Measurements from ENCODE around the gene FOXD1. TPM values are rescaled to one million over a fixed set of nuclear protein-coding genes. Genes with fewer than 3 reads are reported as not detected.
"Not testable (repeated sequence)": the region's sequence is repeated elsewhere in the genome, so short reads cannot be mapped to it uniquely, and the experiment has no call there.

The FOXD1 gene
- total RNA-seq, 1 donor from 2014 or later: 0.09 TPM

- peaks cover 2% of the 10 kb centered on the region for H3K9me3 Mint-ChIP-seq
- ChIA-PET POLR2A (no interaction called here), CTCF (no interaction called here)
- peaks cover 32% of the 10 kb centered on the region for H3K27me3 Mint-ChIP-seq
- intact Hi-C loops (cut with micrococcal nuclease): no loop called here
- DNase-seq (no peak), ATAC-seq (ENCODE audit: low read depth) (no peak)
- H3K36me3 Mint-ChIP-seq (ENCODE audit: low read depth): no peaks in the 10 kb centered on the region
- H3K4me3 Mint-ChIP-seq: no peak overlapping the region
- H3K27ac Mint-ChIP-seq: no peak overlapping the region
- no peaks in the 10 kb centered on the region for H3K4me1 Mint-ChIP-seq
- no peak for TF ChIP-seq CTCF (IDR thresholded peaks at IDR 0.05)
These were observed 21.3 kb upstream of the FOXD1 start for GRCh38 chr5:73469878-73470277.

GRCh38 chr5:73468638-73469037 is 20.1 kb upstream of the FOXD1 start:
- DNase-seq; H3K4me3 Mint-ChIP-seq; CTCF ChIA-PET; ATAC-seq (ENCODE audit: low read depth); POLR2A ChIA-PET; H3K27ac Mint-ChIP-seq; H3K4me1 Mint-ChIP-seq; H3K9me3 Mint-ChIP-seq; intact Hi-C loops (cut with micrococcal nuclease); H3K36me3 Mint-ChIP-seq (ENCODE audit: low read depth): not testable (repeated sequence)
- peaks cover 37% of the 10 kb centered on the region for H3K27me3 Mint-ChIP-seq

GRCh38 chr5:73464016-73464745 is 15.6 kb upstream of the FOXD1 start:
- DNase-seq: no peak
- TF ChIP-seq CTCF (IDR thresholded peaks at IDR 0.05): no peak
- no peak overlapping the region for H3K27ac Mint-ChIP-seq
- H3K27me3 Mint-ChIP-seq: peaks cover 36% of the 10 kb centered on the region
- CTCF ChIA-PET: no interaction called here
- H3K9me3 Mint-ChIP-seq: no peaks in the 10 kb centered on the region
- H3K4me3 Mint-ChIP-seq: no peak overlapping the region
- no peaks in the 10 kb centered on the region for H3K4me1 Mint-ChIP-seq
- intact Hi-C loops (cut with micrococcal nuclease): no loop called here
- H3K36me3 Mint-ChIP-seq (ENCODE audit: low read depth): no peaks in the 10 kb centered on the region
- POLR2A ChIA-PET: no interaction called here
- no peak for ATAC-seq (ENCODE audit: low read depth)

- no peak for ATAC-seq (ENCODE audit: low read depth)
- Mint-ChIP-seq H3K27ac (no peak overlapping the region), H3K36me3 (ENCODE audit: low read depth) (no peaks in the 10 kb centered on the region), H3K4me3 (no peak overlapping the region), H3K9me3 (peaks cover 7% of the 10 kb centered on the region), H3K27me3 (peaks cover 47% of the 10 kb centered on the region), H3K4me1 (no peaks in the 10 kb centered on the region)
- TF ChIP-seq CTCF (IDR thresholded peaks at IDR 0.05): no peak
- DNase-seq: no peak
- intact Hi-C loops (cut with micrococcal nuclease): no loop called here
- ChIA-PET POLR2A (no interaction called here), CTCF (no interaction called here)
These were observed 11.6 kb upstream of the FOXD1 start for GRCh38 chr5:73460133-73460532.

GRCh38 chr5:73459366-73459765 is 10.8 kb upstream of the FOXD1 start:
- Mint-ChIP-seq H3K27ac (no peak overlapping the region), H3K36me3 (ENCODE audit: low read depth) (no peaks in the 10 kb centered on the region), H3K4me1 (no peaks in the 10 kb centered on the region), H3K27me3 (peaks cover 48% of the 10 kb centered on the region), H3K9me3 (peaks cover 7% of the 10 kb centered on the region), H3K4me3 (no peak overlapping the region)
- TF ChIP-seq CTCF (IDR thresholded peaks at IDR 0.05): no peak
- DNase-seq (no peak), ATAC-seq (ENCODE audit: low read depth) (no peak)
- ChIA-PET CTCF (no interaction called here), POLR2A (no interaction called here)
- intact Hi-C loops (cut with micrococcal nuclease): loop anchor here (10.0 kb wide), 2 partner anchors 245 to 375 kb away; no protein-coding TSS in a partner anchor

- H3K9me3 Mint-ChIP-seq; DNase-seq; ATAC-seq (ENCODE audit: low read depth); H3K36me3 Mint-ChIP-seq (ENCODE audit: low read depth); H3K27ac Mint-ChIP-seq; H3K4me3 Mint-ChIP-seq; H3K4me1 Mint-ChIP-seq; POLR2A ChIA-PET: not testable (repeated sequence)
- intact Hi-C loops (cut with micrococcal nuclease): loop anchor here (10.0 kb wide), 2 partner anchors 242 to 372 kb away; no protein-coding TSS in a partner anchor
- CTCF ChIA-PET: interaction anchor here (0.6 kb wide), 1 partner anchor 9 kb away, joined by 3 read pairs; no protein-coding TSS in a partner anchor
- peaks cover 66% of the 10 kb centered on the region for H3K27me3 Mint-ChIP-seq
These were observed 7.9 kb upstream of the FOXD1 start for GRCh38 chr5:73456462-73456861.
